PFSK-1 (cell line): ENCODE data around the gene TTL.
A peak's percentile ranks its signal among the peaks of the same experiment; 100 is the strongest.

Experiments
- FOXP2 ChIP-seq: optimal IDR thresholded peaks from 2 replicates; pipeline ENCODE3; 2011; ENCODE audit warnings: borderline replicate concordance, control low read depth, inconsistent platforms; ENCODE audit not compliant: insufficient read depth; ENCODE audit errors: extremely low read length, extremely low read depth
- POLR2AphosphoS5 ChIP-seq: IDR thresholded peaks from 2 replicates; pipeline ENCODE4 v1.6.1; 2012; ENCODE audit warnings: low read depth, mild to moderate bottlenecking, control low read depth, low read length, moderate library complexity
- REST ChIP-seq, 2 experiments: IDR thresholded peaks; 2 replicates each; pipeline versions ENCODE4 v1.6.1 to v1.8.0; 2011 to 2012; ENCODE audit warnings: low read depth in 2 of 2, low read length in 2 of 2, control low read depth in 1 of 2, inconsistent platforms in 1 of 2, mild to moderate bottlenecking in 1 of 2, moderate library complexity in 1 of 2; ENCODE audit not compliant: insufficient read depth in 1 of 2
- SIN3A ChIP-seq: IDR thresholded peaks from 2 replicates; pipeline ENCODE4 v1.6.1; 2012; ENCODE audit warnings: mild to moderate bottlenecking, low read length, moderate library complexity, borderline replicate concordance; ENCODE audit not compliant: insufficient read depth
- TAF1 ChIP-seq: IDR thresholded peaks from 2 replicates; pipeline ENCODE4 v1.6.1; 2012; ENCODE audit warnings: low read length, control low read depth, borderline replicate concordance; ENCODE audit not compliant: insufficient read depth

Gene TTL

GRCh38 chr2:112494828-112495227 is 12.9 kb downstream of the TTL start:
- TF ChIP-seq SIN3A (no peak), FOXP2 (no peak), REST (IDR thresholded peaks at IDR 0.05; ENCODE audit: insufficient read depth in 1 of 2, low read depth in 2 of 2, low read length in 2 of 2) (0 out of 4 replicates have a peak, but pooled peaks of 1 of the 2 experiments have one; percentile 25)

GRCh38 chr2:112516801-112517200 is 34.8 kb downstream of the TTL start:
- TF ChIP-seq REST (IDR thresholded peaks at IDR 0.05; ENCODE audit: insufficient read depth in 1 of 2, low read depth in 2 of 2, low read length in 2 of 2) (no peak), SIN3A (no peak), FOXP2 (no peak), POLR2AphosphoS5 (no peak), TAF1 (no peak)

- TF ChIP-seq FOXP2: no peak
- no peak for TF ChIP-seq POLR2AphosphoS5
- no peak for TF ChIP-seq TAF1
- no peak for TF ChIP-seq REST (IDR thresholded peaks at IDR 0.05; ENCODE audit: insufficient read depth in 1 of 2, low read depth in 2 of 2, low read length in 2 of 2)
- TF ChIP-seq SIN3A: no peak
These were observed 36.9 kb downstream of the TTL start for GRCh38 chr2:112518807-112519206.

GRCh38 chr2:112519506-112519905 is 37.5 kb downstream of the TTL start:
- TF ChIP-seq REST (IDR thresholded peaks at IDR 0.05; ENCODE audit: insufficient read depth in 1 of 2, low read depth in 2 of 2, low read length in 2 of 2) (no peak), POLR2AphosphoS5 (no peak), FOXP2 (no peak), TAF1 (no peak), SIN3A (no peak)

GRCh38 chr2:112520234-112520783 is 38.4 kb downstream of the TTL start:
- TF ChIP-seq SIN3A (no peak), FOXP2 (no peak), POLR2AphosphoS5 (no peak), REST (IDR thresholded peaks at IDR 0.05; ENCODE audit: insufficient read depth in 1 of 2, low read depth in 2 of 2, low read length in 2 of 2) (no peak), TAF1 (no peak)
